ENCODE results near the gene MS4A15. TPM values are rescaled to one million over a fixed set of nuclear protein-coding genes. Genes with fewer than 3 reads are reported as not detected.

MS4A15 gene
- total and polyA plus RNA-seq, 10 of the 15 experiments (the other 5 are each of a cell fraction or from before 2014, with no cell fraction given) = 0.05 to 0.84 (median 0.45) TPM

DNA sequence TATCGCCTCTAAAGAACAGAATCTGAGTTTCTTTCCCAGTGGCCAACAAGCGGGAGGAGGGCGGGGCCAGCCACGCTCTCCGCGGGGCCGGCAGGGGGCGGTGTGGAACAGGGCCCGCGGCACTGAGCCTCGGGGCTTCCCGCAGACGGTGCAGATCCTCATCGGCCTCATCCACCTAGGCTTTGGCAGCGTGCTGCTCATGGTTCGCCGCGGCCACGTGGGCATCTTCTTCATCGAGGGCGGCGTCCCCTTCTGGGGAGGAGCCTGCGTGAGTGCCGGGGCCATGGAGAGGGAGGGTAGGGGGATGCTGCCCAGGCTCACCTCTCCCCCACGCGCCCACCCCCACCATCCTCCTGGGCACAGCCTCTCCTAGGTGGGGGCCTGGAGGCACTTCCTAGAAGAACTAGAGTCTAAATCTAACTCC lies 10.7 kb downstream of the MS4A15 start:
- Histone ChIP-seq H3K4me1 (ENCODE audit: control insufficient read depth, insufficient read depth, low read length) (peaks cover 46% of the 10 kb centered on the region), H3K27me3 (replicated peaks in 1 of 2; ENCODE audit: control insufficient read depth in 2 of 2, insufficient read depth in 2 of 2, low read length in 1 of 2) (no peaks in the 10 kb centered on the region), H3K36me3 (ENCODE audit: control insufficient read depth in 2 of 2, insufficient read depth in 2 of 2, low read length in 1 of 2) (no peaks in the 10 kb centered on the region), H3K4me3 (no peak overlapping the region), H3K9me3 (replicated peaks; ENCODE audit: control insufficient read depth, insufficient read depth, low read length) (peaks cover 1% of the 10 kb centered on the region; the same call in 2 of the 3 replicates), H3K27ac (ENCODE audit: control insufficient read depth, insufficient read depth) (no peak overlapping the region), H4K20me1 (ENCODE audit: control insufficient read depth, insufficient read depth) (no peaks in the 10 kb centered on the region; the same call in 1 of the 2 replicates), H3K9ac (ENCODE audit: control insufficient read depth, insufficient read depth, low read length) (no peak overlapping the region), H3K79me2 (ENCODE audit: control insufficient read depth, insufficient read depth, low read length) (no peaks in the 10 kb centered on the region), H2AFZ (ENCODE audit: control insufficient read depth, low read depth, low read length) (no peak overlapping the region), H3K4me2 (ENCODE audit: control insufficient read depth, insufficient read depth) (no peak overlapping the region)
- ChIA-PET CTCF (interaction anchor here (1.2 to 7.3 kb wide), 3 partner anchors 11 to 67 kb away, joined by 3 to 184 read pairs (median 84); partner anchors contain the start of gene MS4A8), POLR2A (no interaction called here), RAD21 (ENCODE audit: unreplicated experiment) (interaction anchor here (7.4 kb wide), 1 partner anchor 7 kb away, joined by 119 read pairs; no protein-coding TSS in a partner anchor), SMC1A (ENCODE audit: uncharacterized antibody, unreplicated experiment) (interaction anchor here (7.8 kb wide), 1 partner anchor 9 kb away, joined by 143 read pairs; no protein-coding TSS in a partner anchor)
- no peak for ATAC-seq
- intact Hi-C loops (cut with micrococcal nuclease; ENCODE audit: unreplicated experiment) (loop anchor here (10.0 kb wide), 3 partner anchors 397 to 573 kb away; partner anchors contain the start of gene VPS37C), in situ Hi-C loops (cut with MboI) (loop anchor here (10.0 to 25.0 kb wide), 2 partner anchors 403 to 1580 kb away; no protein-coding TSS in a partner anchor)
- no peak for DNase-seq (ENCODE audit: low read depth, low spot score)
- BruUV-seq (replicated peaks) = no TSS peak
- FAIRE-seq = no peak
- WGBS (ENCODE audit: insufficient coverage, insufficient replicate concordance, low lambda C conversion rate, missing lambda C conversion rate) = 63% methylated on average over 26 of the region's 26 CpGs
- TF ChIP-seq RAD21 (IDR thresholded peaks at IDR 0.05; ENCODE audit: insufficient read depth, low read depth, low read length) (peak; percentile 31; the same call in 1 of the 2 replicates), NFXL1 (IDR thresholded peaks at IDR 0.05; ENCODE audit: borderline replicate concordance) (no peak), ATF3 (IDR thresholded peaks at IDR 0.05; ENCODE audit: borderline replicate concordance, extremely low read depth, low read depth, low read length) (no peak), JUNB (IDR thresholded peaks at IDR 0.05) (no peak), POLR2AphosphoS5 (IDR thresholded peaks at IDR 0.05; ENCODE audit: low read length) (no peak), HDGF (IDR thresholded peaks at IDR 0.05) (no peak), MAX (IDR thresholded peaks at IDR 0.05; ENCODE audit: low read depth, low read length) (no peak), MEF2A (IDR thresholded peaks at IDR 0.05; ENCODE audit: insufficient read depth, low read depth, low read length) (no peak), SIX5 (IDR thresholded peaks at IDR 0.05; ENCODE audit: low read depth, low read length, severe bottlenecking) (no peak), NBN (IDR thresholded peaks at IDR 0.05) (no peak)
- TF ChIP-seq, protein P1, sequence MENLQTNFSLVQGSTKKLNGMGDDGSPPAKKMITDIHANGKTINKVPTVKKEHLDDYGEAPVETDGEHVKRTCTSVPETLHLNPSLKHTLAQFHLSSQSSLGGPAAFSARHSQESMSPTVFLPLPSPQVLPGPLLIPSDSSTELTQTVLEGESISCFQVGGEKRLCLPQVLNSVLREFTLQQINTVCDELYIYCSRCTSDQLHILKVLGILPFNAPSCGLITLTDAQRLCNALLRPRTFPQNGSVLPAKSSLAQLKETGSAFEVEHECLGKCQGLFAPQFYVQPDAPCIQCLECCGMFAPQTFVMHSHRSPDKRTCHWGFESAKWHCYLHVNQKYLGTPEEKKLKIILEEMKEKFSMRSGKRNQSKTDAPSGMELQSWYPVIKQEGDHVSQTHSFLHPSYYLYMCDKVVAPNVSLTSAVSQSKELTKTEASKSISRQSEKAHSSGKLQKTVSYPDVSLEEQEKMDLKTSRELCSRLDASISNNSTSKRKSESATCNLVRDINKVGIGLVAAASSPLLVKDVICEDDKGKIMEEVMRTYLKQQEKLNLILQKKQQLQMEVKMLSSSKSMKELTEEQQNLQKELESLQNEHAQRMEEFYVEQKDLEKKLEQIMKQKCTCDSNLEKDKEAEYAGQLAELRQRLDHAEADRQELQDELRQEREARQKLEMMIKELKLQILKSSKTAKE (IDR thresholded peaks at IDR 0.05; ENCODE audit: low read depth, poor library complexity, severe bottlenecking) = no peak
- TF ChIP-seq, protein P2, sequence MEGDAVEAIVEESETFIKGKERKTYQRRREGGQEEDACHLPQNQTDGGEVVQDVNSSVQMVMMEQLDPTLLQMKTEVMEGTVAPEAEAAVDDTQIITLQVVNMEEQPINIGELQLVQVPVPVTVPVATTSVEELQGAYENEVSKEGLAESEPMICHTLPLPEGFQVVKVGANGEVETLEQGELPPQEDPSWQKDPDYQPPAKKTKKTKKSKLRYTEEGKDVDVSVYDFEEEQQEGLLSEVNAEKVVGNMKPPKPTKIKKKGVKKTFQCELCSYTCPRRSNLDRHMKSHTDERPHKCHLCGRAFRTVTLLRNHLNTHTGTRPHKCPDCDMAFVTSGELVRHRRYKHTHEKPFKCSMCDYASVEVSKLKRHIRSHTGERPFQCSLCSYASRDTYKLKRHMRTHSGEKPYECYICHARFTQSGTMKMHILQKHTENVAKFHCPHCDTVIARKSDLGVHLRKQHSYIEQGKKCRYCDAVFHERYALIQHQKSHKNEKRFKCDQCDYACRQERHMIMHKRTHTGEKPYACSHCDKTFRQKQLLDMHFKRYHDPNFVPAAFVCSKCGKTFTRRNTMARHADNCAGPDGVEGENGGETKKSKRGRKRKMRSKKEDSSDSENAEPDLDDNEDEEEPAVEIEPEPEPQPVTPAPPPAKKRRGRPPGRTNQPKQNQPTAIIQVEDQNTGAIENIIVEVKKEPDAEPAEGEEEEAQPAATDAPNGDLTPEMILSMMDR (IDR thresholded peaks at IDR 0.05 in 2 of 3, conservative IDR thresholded peaks at IDR 0.05 in 1 of 3; ENCODE audit: control insufficient read depth in 2 of 3, extremely low read depth in 1 of 3, insufficient read depth in 1 of 3, low read depth in 3 of 3, low read length in 3 of 3) = peak; percentile 32 to 56 (median 34); a peak in 4 of 6 replicates

All from GM12878 (cell line).